Measurements from ENCODE around the gene TIAM2.

DNA sequence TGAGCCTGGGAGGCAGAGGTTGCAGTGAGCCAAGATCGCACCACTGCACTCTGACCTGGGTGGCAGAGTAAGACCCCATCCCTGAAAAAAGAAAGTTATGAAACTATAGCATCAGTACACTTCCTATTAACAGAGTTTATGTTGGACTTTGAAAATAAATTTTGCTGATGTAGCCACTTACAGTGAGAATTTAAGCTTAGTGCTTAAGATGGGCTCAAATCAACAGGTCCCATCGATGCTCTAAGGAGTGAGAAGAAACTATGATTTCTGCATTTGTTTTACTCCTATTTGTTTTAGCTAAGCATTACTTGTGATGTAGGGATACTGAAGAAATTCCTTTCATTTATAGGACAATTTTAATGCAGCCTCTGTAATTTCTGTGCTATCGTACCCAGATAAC is 175.4 kb downstream of the TIAM2 start:
- TF ChIP-seq POLR2A (IDR thresholded peaks at IDR 0.05): no peak
- TF ChIP-seq, protein P1, sequence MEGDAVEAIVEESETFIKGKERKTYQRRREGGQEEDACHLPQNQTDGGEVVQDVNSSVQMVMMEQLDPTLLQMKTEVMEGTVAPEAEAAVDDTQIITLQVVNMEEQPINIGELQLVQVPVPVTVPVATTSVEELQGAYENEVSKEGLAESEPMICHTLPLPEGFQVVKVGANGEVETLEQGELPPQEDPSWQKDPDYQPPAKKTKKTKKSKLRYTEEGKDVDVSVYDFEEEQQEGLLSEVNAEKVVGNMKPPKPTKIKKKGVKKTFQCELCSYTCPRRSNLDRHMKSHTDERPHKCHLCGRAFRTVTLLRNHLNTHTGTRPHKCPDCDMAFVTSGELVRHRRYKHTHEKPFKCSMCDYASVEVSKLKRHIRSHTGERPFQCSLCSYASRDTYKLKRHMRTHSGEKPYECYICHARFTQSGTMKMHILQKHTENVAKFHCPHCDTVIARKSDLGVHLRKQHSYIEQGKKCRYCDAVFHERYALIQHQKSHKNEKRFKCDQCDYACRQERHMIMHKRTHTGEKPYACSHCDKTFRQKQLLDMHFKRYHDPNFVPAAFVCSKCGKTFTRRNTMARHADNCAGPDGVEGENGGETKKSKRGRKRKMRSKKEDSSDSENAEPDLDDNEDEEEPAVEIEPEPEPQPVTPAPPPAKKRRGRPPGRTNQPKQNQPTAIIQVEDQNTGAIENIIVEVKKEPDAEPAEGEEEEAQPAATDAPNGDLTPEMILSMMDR (IDR thresholded peaks at IDR 0.05): no peak
